GM10266 (cell line): ENCODE data around the gene IGLL1.

Source experiments
- DNase-seq: peaks from one replicate; pipeline ENCODE4 v3.0.0; 2012; ENCODE audit errors: extremely low spot score
- CTCF ChIP-seq: IDR thresholded peaks from 2 replicates; pipeline ENCODE4 v1.5.1; 2012; ENCODE audit warnings: mild to moderate bottlenecking, low read depth; ENCODE audit not compliant: control insufficient read depth, insufficient read depth; ENCODE audit errors: missing control alignments

IGLL1 gene

GRCh38 chr22:23613193-23613972 lies 33.3 kb upstream of the IGLL1 start:
- no peak for DNase-seq
- no peak for TF ChIP-seq CTCF

- no peak for TF ChIP-seq CTCF
These were observed 30.1 kb upstream of the IGLL1 start for GRCh38 chr22:23609983-23610781.

GRCh38 chr22:23608583-23608982 lies 28.5 kb upstream of the IGLL1 start:
- no peak for TF ChIP-seq CTCF
- DNase-seq: no peak

More at GRCh38 chr22:23609983-23610781, 30.1 kb upstream of the IGLL1 start:
- DNase-seq: no peak

GRCh38 chr22:23606204-23607131 lies 26.4 kb upstream of the IGLL1 start:
- TF ChIP-seq CTCF: no peak
- no peak for DNase-seq

- no peak for TF ChIP-seq CTCF
- no peak for DNase-seq
These were observed 25.0 kb upstream of the IGLL1 start for GRCh38 chr22:23604939-23605712.

- no peak for DNase-seq
- no peak for TF ChIP-seq CTCF
These were observed 23.2 kb upstream of the IGLL1 start for GRCh38 chr22:23603266-23603665.
